HG03521 (cell line): ENCODE data around the gene IGFL1.
"Not testable (repeated sequence)": the region's sequence is repeated elsewhere in the genome, so short reads cannot be mapped to it uniquely, and the experiment has no call there.

ENCODE experiments used
- ATAC-seq: cut with Tn5 transposase; IDR thresholded peaks from one replicate; pipeline ENCODE4 v1.9.1; 2021; ENCODE audit warnings: mild to moderate bottlenecking, moderate library complexity; ENCODE audit not compliant: unreplicated experiment

IGFL1 gene

DNA sequence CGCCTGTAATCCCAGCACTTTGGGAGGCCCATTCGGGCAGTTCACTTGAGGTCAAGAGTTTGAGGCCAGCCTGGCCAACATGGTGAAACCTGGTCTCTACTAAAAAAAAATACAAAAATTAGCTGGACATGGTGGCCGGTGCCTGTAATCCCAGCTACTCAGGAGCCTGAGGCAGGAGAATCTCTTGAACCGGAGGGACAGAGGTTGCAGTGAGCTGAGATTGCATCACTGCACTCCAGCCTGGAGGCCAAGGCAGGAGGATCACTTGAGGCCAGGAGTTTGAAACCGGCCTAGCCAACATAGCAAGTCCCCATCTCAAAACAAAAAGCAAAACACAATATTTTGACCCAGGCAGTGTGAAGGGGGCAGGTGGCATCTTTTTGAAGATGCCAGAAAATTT, 35.3 kb downstream of the IGFL1 start:
- not testable (repeated sequence) for ATAC-seq

DNA sequence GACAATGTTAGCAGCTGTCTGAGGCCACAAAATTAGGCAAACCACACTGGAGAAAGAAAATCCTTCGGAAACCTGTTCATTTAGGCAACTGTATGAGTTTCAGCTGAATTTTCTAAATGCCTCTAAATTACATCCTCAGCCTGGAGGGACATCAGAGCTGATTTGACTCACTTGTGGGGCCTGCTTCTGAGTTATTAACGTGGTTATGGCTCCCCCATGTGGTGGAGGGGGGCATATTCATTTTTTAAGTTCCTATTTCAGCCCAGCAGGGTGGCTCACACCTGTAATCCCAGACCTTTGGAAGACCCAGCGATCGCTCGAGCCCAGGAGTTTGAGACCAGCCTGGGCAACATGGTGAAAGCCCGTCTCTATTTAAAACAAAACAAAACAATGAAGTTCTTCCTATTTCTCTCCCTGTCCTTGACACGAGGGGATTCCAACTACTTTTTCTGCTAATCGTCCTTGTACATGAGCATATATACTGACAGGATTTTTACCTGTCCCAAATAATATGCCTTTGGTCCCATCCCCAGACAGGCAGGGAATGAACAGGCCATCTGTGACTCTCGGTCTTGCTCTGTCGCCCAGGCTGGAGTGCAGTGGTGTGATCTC, 35.8 kb downstream of the IGFL1 start:
- no peak for ATAC-seq

DNA sequence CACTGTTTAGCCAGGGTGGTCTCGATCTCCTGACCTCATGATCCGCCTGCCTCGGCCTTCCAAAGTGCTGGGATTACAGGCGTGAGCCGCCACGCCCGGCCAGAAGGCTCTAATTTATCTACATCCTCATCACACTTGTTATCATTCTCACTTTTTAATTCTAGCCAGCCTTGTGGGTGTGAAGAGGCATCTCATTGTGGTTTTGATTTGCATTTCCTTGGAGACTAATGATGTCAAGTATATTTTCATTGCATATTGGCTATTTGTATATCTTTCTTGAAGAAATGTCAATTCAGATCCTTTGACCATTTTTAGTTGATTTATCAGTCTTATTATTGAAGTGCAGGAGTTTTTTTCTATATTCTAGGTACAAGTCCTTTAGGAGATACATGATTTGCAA, 39.6 kb downstream of the IGFL1 start:
- no peak for ATAC-seq

DNA sequence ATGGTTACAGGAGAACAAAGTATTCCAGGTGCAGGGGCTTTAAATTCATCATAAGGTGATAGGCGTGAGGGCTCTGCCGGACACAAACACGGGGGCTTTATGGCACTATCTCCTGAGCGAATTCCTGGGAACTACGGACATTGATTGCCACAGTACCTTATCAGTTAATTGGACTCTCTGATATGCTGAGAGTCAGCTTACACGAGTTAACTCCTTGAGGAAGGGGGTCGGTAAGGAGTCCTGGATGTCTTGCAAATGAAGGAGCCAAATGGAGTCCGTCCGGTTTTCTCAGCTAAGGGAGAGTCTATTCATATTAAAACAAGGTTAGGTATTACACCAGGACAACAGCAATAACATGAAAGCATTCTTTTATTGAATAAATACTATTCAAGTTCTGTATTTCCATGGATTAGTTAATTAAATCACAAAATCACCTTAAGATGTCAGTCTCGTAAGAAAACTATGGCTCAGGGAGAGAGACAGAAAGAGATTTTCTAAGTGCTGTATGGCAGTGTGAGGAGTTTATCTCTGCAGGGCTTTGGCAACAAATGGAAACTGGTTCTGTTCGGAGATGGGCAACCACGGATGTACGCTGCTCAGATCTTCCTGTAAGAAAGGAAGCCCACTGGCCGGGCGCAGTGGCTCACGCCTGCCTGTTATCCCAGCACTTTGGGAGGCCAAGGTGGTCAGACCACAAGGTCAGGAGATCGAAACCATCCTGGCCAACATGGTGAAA, 41.1 kb downstream of the IGFL1 start:
- ATAC-seq, result no peak

DNA sequence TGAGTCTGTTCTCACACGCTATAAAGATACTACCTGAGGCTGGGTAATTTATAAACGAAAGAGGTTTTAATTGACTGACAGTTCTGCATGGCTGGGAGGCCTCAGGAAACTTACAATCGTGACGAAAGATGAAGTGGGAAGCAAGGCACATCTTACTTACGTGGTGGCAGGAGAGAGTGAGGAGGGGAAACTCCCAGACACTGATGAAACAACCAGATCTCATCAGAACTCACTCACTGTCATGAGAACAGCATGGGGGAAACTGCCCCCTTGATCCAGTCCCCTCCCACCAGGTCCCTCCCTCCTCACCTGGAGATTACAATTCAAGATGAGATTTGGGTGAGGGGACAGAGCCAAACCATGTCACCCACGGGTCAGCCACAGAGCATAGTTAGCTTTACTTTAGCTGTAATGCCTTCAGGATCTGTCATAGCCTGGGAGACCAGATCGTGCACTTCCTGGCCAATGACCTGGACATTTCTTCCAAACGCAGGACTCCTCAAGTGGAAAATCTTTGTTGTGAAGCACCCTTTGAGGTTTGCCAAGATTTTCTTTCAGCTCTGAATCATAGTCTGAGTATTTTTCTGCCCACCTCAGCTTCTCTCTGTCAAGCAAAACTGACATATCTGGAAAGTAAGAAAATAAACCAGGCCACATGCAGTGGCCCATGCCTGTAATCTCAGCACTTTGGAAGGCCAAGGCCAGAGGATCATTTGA, 42.1 kb downstream of the IGFL1 start:
- no peak for ATAC-seq

DNA sequence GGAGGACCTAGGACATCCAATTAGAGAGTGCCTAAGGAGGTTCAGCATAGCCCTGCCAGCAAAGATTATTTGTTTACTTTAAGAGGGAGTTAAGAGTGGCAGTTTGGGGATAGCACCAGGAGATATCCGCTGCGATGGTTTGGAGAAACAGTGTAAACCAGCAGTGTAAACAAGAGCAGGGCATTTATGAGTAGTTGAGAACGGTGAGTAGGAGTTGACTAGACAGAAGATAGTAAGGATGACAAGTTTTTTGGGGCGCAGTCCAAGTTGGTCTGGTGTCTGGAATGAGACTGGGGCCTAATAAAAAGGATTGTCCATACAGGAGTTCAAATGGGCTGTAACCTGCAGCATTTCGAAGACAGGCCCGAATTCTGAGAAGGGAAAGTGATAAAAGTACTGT, 44.4 kb downstream of the IGFL1 start:
- ATAC-seq, result not testable (repeated sequence)

DNA sequence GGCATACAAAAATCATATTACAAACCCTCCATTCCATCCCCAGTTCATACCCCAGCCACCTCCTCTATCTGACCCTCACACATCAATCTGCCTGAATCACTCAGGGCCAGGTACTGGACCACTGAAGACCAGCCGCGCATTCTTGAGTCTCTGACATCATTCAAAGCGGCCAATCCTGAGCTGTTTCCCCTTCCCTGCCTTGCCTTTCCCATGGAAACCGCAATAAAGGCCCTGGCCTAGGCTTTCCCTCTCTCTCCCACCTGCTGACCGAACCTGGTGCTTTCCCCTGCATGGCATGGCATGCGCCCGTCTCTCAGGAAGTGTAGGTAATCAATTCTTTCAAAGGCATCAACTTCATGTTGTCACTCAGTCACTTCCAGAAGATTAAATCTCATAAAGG, 49.6 kb downstream of the IGFL1 start:
- ATAC-seq, result no peak
